Osteoblast (primary cell): ENCODE data around the gene RALY. TPM values are rescaled to one million over a fixed set of nuclear protein-coding genes. Genes with fewer than 3 reads are reported as not detected.

Experiments used
- DNase-seq: peaks from one replicate; pipeline ENCODE4 v3.0.0; 2011; ENCODE audit warnings: low spot score, mixed read lengths; ENCODE audit not compliant: insufficient read length; ENCODE audit errors: missing footprints
- H2AFZ ChIP-seq: 2 replicates; pipeline ENCODE4 v1.6.0; 2011; ENCODE audit warnings: mild to moderate bottlenecking, low read length
- H3K27ac ChIP-seq: 2 replicates; pipeline ENCODE4 v1.5.1; 2011; ENCODE audit warnings: mild to moderate bottlenecking, low read depth, low read length, moderate library complexity
- H3K27me3 ChIP-seq: 2 replicates; pipeline ENCODE4 v1.6.0; 2012; ENCODE audit warnings: mild to moderate bottlenecking, control low read depth, inconsistent platforms, low read length, moderate library complexity; ENCODE audit not compliant: insufficient read depth
- H3K36me3 ChIP-seq: 2 replicates; pipeline ENCODE4 v1.5.1; 2011; ENCODE audit warnings: mild to moderate bottlenecking, low read length, control low read depth, moderate library complexity; ENCODE audit not compliant: insufficient read depth
- H3K4me1 ChIP-seq: 2 replicates; pipeline ENCODE4 v1.5.1; 2011; ENCODE audit warnings: mild to moderate bottlenecking, low read length, control low read depth, moderate library complexity; ENCODE audit not compliant: insufficient read depth
- H3K4me2 ChIP-seq: 2 replicates; pipeline ENCODE4 v1.6.0; 2011; ENCODE audit warnings: mild to moderate bottlenecking, low read length; ENCODE audit not compliant: insufficient read depth
- H3K4me3 ChIP-seq: fragments of 200-600 bp; sonication (generic); 3 replicates; pipeline ENCODE4 v1.5.1; 2012; ENCODE audit warnings: mild to moderate bottlenecking, low read length, inconsistent platforms; ENCODE audit not compliant: insufficient read depth
- H3K79me2 ChIP-seq: 2 replicates; pipeline ENCODE4 v1.6.0; 2012; ENCODE audit warnings: mild to moderate bottlenecking, low read length, control low read depth, inconsistent platforms; ENCODE audit not compliant: insufficient read depth
- H3K9me3 ChIP-seq: 2 replicates; pipeline ENCODE4 v1.5.1; 2011; ENCODE audit warnings: low read depth, low read length, control low read depth
- H4K20me1 ChIP-seq: 2 replicates; pipeline ENCODE4 v1.6.0; 2012; ENCODE audit warnings: mild to moderate bottlenecking, low read length, control low read depth; ENCODE audit not compliant: insufficient read depth
- total RNA-seq: library from RNA; depleted of rRNA; stranded (reverse); fragments of >200 nt; gene quantifications from 2 replicates; pipeline ENCODE4 v1.2.3, GENCODE V29; 2012
- TF ChIP-seq, protein P1 (sequence below): IDR thresholded peaks from 2 replicates; pipeline ENCODE4 v1.5.1; 2011; ENCODE audit warnings: mild to moderate bottlenecking, low read depth, low read length, moderate library complexity; ENCODE audit errors: extremely low read depth

Gene RALY
- total RNA-seq, 1 donor = 77.1 TPM

DNA sequence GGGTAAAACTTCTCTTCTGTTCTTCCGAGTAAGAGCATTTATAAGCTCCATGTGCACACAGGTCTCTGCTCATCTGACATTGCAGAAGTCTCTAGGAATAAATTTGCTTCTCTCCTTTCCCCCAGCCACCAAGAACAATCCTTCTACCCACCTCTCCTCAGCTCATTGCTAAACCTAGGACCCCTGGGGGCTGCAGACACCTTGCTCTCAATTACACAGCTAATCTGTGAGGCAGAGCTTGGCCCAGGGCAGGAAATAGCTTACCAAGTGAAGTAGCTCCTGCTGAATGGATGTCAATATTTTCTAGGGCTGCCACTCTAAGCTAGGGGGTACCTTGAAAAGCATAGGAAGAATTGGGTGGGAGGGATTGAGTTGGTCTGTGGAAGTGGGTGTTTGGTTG lies 74.3 kb downstream of the RALY start:
- Histone ChIP-seq H3K27me3 (no peaks in the 10 kb centered on the region), H3K36me3 (peaks cover 3% of the 10 kb centered on the region), H3K9me3 (no peaks in the 10 kb centered on the region), H2AFZ (no peak overlapping the region), H3K79me2 (peaks cover 76% of the 10 kb centered on the region), H3K4me3 (no peak overlapping the region), H3K4me2 (no peak overlapping the region), H3K4me1 (peaks cover 22% of the 10 kb centered on the region), H4K20me1 (peaks cover 72% of the 10 kb centered on the region), H3K27ac (no peak overlapping the region)
- no peak for DNase-seq
- TF ChIP-seq, protein P1, sequence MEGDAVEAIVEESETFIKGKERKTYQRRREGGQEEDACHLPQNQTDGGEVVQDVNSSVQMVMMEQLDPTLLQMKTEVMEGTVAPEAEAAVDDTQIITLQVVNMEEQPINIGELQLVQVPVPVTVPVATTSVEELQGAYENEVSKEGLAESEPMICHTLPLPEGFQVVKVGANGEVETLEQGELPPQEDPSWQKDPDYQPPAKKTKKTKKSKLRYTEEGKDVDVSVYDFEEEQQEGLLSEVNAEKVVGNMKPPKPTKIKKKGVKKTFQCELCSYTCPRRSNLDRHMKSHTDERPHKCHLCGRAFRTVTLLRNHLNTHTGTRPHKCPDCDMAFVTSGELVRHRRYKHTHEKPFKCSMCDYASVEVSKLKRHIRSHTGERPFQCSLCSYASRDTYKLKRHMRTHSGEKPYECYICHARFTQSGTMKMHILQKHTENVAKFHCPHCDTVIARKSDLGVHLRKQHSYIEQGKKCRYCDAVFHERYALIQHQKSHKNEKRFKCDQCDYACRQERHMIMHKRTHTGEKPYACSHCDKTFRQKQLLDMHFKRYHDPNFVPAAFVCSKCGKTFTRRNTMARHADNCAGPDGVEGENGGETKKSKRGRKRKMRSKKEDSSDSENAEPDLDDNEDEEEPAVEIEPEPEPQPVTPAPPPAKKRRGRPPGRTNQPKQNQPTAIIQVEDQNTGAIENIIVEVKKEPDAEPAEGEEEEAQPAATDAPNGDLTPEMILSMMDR = no peak

DNA sequence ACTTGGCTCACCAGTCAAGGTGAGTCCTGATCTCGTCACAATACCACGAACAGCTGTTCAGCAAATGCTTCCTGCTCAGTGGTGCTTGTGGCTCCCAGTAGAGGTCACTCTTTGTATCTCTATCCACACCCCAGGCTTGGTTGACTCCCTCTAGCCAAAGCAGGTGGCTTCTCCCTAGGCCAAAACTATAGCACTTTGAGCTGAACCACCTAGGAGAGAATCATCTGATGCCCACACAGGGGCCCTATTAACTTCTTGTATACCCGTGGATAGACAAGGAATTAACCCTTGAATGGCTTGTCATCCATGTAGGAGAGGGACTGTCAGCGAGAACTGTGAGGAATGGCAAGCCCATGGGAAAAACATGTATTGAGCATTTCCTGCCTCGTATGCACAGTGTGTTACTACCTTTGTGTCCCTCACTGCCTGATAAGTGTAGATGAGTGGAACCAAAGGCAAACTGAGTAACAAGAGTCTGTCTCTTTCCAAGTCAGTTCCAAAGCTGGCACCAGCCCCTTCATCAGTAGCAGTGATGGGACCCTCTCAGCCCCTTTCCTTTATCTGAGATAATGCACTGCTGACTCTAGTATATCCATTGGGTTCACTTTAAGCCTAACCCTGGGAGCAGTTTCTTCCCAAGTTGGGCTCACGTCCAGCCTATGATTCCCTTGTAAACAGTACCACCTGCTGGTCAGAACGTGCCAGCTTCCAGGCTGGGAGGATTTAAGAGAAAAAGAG lies 75.8 kb downstream of the RALY start:
- peaks cover 19% of the 10 kb centered on the region for H3K4me1 ChIP-seq
- DNase-seq = peak; percentile 96
- TF ChIP-seq, protein P1 = peak; percentile 87
- H4K20me1 ChIP-seq = peaks cover 71% of the 10 kb centered on the region
- H3K4me3 ChIP-seq = no peak overlapping the region
- H2AFZ ChIP-seq = no peak overlapping the region
- H3K36me3 ChIP-seq = peaks cover 8% of the 10 kb centered on the region
- H3K4me2 ChIP-seq = no peak overlapping the region
- peaks cover 74% of the 10 kb centered on the region for H3K79me2 ChIP-seq
- no peak overlapping the region for H3K27ac ChIP-seq
- no peaks in the 10 kb centered on the region for H3K27me3 ChIP-seq
- no peaks in the 10 kb centered on the region for H3K9me3 ChIP-seq

GRCh38 chr20:34070079-34070439 lies 76.3 kb downstream of the RALY start:
- peaks cover 16% of the 10 kb centered on the region for H3K4me1 ChIP-seq
- no peak for DNase-seq
- H3K4me2 ChIP-seq = no peak overlapping the region
- peaks cover 71% of the 10 kb centered on the region for H3K79me2 ChIP-seq
- H3K4me3 ChIP-seq = no peak overlapping the region
- TF ChIP-seq, protein P1 = no peak
- H3K27me3 ChIP-seq = no peaks in the 10 kb centered on the region
- H3K36me3 ChIP-seq = peaks cover 12% of the 10 kb centered on the region
- H2AFZ ChIP-seq = no peak overlapping the region
- peaks cover 68% of the 10 kb centered on the region for H4K20me1 ChIP-seq
- no peak overlapping the region for H3K27ac ChIP-seq
- H3K9me3 ChIP-seq = no peaks in the 10 kb centered on the region

- peaks cover 14% of the 10 kb centered on the region for H3K36me3 ChIP-seq
- no peak overlapping the region for H3K27ac ChIP-seq
- no peaks in the 10 kb centered on the region for H3K27me3 ChIP-seq
- no peak overlapping the region for H3K4me3 ChIP-seq
- no peak overlapping the region for H2AFZ ChIP-seq
- H3K4me2 ChIP-seq = no peak overlapping the region
- TF ChIP-seq, protein P1 = no peak
- peaks cover 9% of the 10 kb centered on the region for H3K4me1 ChIP-seq
- peaks cover 66% of the 10 kb centered on the region for H3K79me2 ChIP-seq
- peaks cover 62% of the 10 kb centered on the region for H4K20me1 ChIP-seq
- H3K9me3 ChIP-seq = no peaks in the 10 kb centered on the region
- no peak for DNase-seq
Measured at GRCh38 chr20:34070859-34071258, 77.1 kb downstream of the RALY start.
